ENCODE measurements around the gene OR51V1.

OR51V1 gene

DNA sequence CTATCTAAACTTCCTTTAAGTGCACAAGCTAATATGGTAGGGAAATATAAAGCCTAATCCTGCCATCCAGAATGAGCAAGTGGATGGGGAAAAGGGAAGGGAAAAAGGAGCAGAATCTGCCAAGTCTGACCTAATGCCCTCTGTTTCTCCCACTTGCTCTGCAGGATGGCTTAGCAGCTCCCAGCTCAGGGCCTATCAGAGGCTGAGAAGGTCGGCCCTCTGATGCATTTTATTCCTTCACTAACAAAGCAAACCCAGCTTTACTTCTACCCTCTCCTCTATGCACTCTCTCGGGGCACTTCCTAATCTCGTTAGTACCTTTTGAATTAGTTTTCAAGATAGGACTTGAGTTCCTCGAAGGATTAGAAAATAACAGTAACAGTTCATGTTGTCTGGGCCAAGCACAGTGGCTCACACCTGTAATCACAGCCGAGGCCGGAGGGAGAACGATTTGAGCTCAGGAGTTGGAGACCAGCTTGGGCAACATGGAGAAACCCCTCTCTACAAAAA, 9.9 kb upstream of the OR51V1 start:
- no peak overlapping the region for H3K4me2 ChIP-seq (ENCODE audit: insufficient read depth, low read length)
- no peaks in the 10 kb centered on the region for H4K20me1 ChIP-seq (ENCODE audit: insufficient read depth, low read length)
- H3K4me1 ChIP-seq (ENCODE audit: insufficient read depth, low read length): no peaks in the 10 kb centered on the region
- no peak overlapping the region for H3K4me3 ChIP-seq (ENCODE audit: low read depth in 1 of 2, low read length in 2 of 2)
- H3K27me3 ChIP-seq (ENCODE audit: insufficient read depth, low read length, poor library complexity): peaks cover 4% of the 10 kb centered on the region
- no peak for TF ChIP-seq EZH2 (IDR thresholded peaks at IDR 0.05; ENCODE audit: borderline replicate concordance, low read depth, low read length, severe bottlenecking)
- TF ChIP-seq, protein P1, sequence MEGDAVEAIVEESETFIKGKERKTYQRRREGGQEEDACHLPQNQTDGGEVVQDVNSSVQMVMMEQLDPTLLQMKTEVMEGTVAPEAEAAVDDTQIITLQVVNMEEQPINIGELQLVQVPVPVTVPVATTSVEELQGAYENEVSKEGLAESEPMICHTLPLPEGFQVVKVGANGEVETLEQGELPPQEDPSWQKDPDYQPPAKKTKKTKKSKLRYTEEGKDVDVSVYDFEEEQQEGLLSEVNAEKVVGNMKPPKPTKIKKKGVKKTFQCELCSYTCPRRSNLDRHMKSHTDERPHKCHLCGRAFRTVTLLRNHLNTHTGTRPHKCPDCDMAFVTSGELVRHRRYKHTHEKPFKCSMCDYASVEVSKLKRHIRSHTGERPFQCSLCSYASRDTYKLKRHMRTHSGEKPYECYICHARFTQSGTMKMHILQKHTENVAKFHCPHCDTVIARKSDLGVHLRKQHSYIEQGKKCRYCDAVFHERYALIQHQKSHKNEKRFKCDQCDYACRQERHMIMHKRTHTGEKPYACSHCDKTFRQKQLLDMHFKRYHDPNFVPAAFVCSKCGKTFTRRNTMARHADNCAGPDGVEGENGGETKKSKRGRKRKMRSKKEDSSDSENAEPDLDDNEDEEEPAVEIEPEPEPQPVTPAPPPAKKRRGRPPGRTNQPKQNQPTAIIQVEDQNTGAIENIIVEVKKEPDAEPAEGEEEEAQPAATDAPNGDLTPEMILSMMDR (IDR thresholded peaks at IDR 0.05; ENCODE audit: borderline replicate concordance, extremely low read depth, low read length, poor library complexity, severe bottlenecking): no peak
- ATAC-seq (ENCODE audit: insufficient read depth, low read depth): no peak
- no peak overlapping the region for H2AFZ ChIP-seq (ENCODE audit: low read depth, low read length)
- H3K79me2 ChIP-seq (ENCODE audit: insufficient read depth, low read length): no peaks in the 10 kb centered on the region
- no peaks in the 10 kb centered on the region for H3K36me3 ChIP-seq (ENCODE audit: insufficient read depth, low read length)
- H3K9ac ChIP-seq (ENCODE audit: low read depth, low read length): no peak overlapping the region
- DNase-seq: no peak
- H3K9me3 ChIP-seq (ENCODE audit: insufficient read depth, low read length, severe bottlenecking): no peaks in the 10 kb centered on the region
- no peak overlapping the region for H3K27ac ChIP-seq (ENCODE audit: low read length)

DNA sequence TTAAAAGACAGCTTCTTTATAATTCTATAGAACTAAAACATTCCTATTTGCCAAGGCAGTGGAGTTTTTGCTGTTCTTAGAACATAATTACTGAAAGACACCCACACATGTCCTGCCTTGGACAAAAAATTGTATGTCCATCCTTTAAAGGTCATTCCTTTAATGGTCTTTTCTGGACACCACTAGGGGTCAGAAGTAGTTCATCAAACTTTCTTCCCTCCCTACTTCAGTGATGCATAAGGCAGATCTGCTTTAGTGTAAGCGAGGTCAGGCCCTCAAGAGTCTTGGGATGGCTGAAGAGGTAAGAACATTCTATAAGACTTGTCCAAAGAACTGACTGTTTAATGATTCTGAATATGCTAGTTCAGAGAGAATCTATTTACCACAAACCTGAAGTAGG, 4.3 kb upstream of the OR51V1 start:
- no peak for TF ChIP-seq EZH2 (IDR thresholded peaks at IDR 0.05; ENCODE audit: borderline replicate concordance, low read depth, low read length, severe bottlenecking)
- TF ChIP-seq, protein P1 (IDR thresholded peaks at IDR 0.05; ENCODE audit: borderline replicate concordance, extremely low read depth, low read length, poor library complexity, severe bottlenecking): peak; percentile 35
- H3K27me3 ChIP-seq (ENCODE audit: insufficient read depth, low read length, poor library complexity): peaks cover 9% of the 10 kb centered on the region
- no peak overlapping the region for H3K27ac ChIP-seq (ENCODE audit: low read length)
- no peak overlapping the region for H3K9ac ChIP-seq (ENCODE audit: low read depth, low read length)
- no peaks in the 10 kb centered on the region for H3K79me2 ChIP-seq (ENCODE audit: insufficient read depth, low read length)
- no peaks in the 10 kb centered on the region for H4K20me1 ChIP-seq (ENCODE audit: insufficient read depth, low read length)
- H3K4me2 ChIP-seq (ENCODE audit: insufficient read depth, low read length): no peak overlapping the region
- no peaks in the 10 kb centered on the region for H3K36me3 ChIP-seq (ENCODE audit: insufficient read depth, low read length)
- no peaks in the 10 kb centered on the region for H3K4me1 ChIP-seq (ENCODE audit: insufficient read depth, low read length)
- no peak for DNase-seq
- H2AFZ ChIP-seq (ENCODE audit: low read depth, low read length): no peak overlapping the region
- no peak for ATAC-seq (ENCODE audit: insufficient read depth, low read depth)
- H3K9me3 ChIP-seq (ENCODE audit: insufficient read depth, low read length, severe bottlenecking): no peaks in the 10 kb centered on the region
- H3K4me3 ChIP-seq (ENCODE audit: low read depth in 1 of 2, low read length in 2 of 2): no peak overlapping the region

DNA sequence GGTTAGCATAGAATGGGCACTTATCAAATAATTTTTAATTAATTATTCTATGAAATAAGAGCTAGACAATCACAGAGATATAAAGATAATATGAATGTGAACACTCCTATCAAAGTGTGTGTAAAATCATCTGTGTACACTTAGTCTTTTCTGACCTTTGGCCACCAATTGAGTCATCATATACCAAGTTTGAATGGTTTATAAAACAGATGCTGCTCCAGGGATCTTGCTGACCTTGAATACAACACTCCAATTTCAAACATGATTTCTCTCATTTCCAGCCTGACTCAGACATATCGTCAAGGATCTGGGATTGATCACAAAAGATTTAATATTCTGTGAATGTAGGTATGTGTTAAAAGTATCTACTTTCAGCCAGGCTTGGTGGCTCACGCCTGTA, 2.9 kb upstream of the OR51V1 start:
- no peaks in the 10 kb centered on the region for H3K36me3 ChIP-seq (ENCODE audit: insufficient read depth, low read length)
- H4K20me1 ChIP-seq (ENCODE audit: insufficient read depth, low read length): no peaks in the 10 kb centered on the region
- no peak overlapping the region for H2AFZ ChIP-seq (ENCODE audit: low read depth, low read length)
- no peaks in the 10 kb centered on the region for H3K79me2 ChIP-seq (ENCODE audit: insufficient read depth, low read length)
- H3K27me3 ChIP-seq (ENCODE audit: insufficient read depth, low read length, poor library complexity): peaks cover 4% of the 10 kb centered on the region
- no peaks in the 10 kb centered on the region for H3K4me1 ChIP-seq (ENCODE audit: insufficient read depth, low read length)
- no peaks in the 10 kb centered on the region for H3K9me3 ChIP-seq (ENCODE audit: insufficient read depth, low read length, severe bottlenecking)
- H3K4me3 ChIP-seq (ENCODE audit: low read depth in 1 of 2, low read length in 2 of 2): no peak overlapping the region
- H3K27ac ChIP-seq (ENCODE audit: low read length): no peak overlapping the region
- ATAC-seq (ENCODE audit: insufficient read depth, low read depth) (no peak), DNase-seq (no peak)
- TF ChIP-seq, protein P1 (IDR thresholded peaks at IDR 0.05; ENCODE audit: borderline replicate concordance, extremely low read depth, low read length, poor library complexity, severe bottlenecking): no peak
- TF ChIP-seq EZH2 (IDR thresholded peaks at IDR 0.05; ENCODE audit: borderline replicate concordance, low read depth, low read length, severe bottlenecking): no peak
- no peak overlapping the region for H3K4me2 ChIP-seq (ENCODE audit: insufficient read depth, low read length)
- no peak overlapping the region for H3K9ac ChIP-seq (ENCODE audit: low read depth, low read length)

DNA sequence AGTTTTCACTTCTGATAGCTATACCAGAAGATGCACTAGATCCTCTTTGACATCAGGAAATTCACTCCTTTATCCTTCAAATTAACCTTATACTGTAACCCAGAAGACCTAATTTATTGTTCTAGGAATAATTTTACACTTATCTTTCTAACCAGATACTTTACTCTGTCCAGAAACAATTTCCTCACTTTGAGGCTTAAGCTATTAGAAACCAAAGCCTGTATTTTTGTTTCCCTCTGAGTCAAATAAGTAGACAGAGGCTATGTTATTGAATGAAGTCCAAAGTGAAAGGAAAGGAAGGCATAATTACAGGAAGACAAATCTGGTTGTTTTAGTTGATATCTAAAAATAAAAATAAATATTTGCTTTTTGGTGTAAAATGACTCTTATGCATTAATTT, 2.2 kb downstream of the OR51V1 start:
- no peak overlapping the region for H3K27ac ChIP-seq (ENCODE audit: low read length)
- no peak overlapping the region for H3K4me3 ChIP-seq (ENCODE audit: low read depth in 1 of 2, low read length in 2 of 2)
- no peak overlapping the region for H3K9ac ChIP-seq (ENCODE audit: low read depth, low read length)
- H2AFZ ChIP-seq (ENCODE audit: low read depth, low read length): no peak overlapping the region
- no peaks in the 10 kb centered on the region for H3K9me3 ChIP-seq (ENCODE audit: insufficient read depth, low read length, severe bottlenecking)
- no peaks in the 10 kb centered on the region for H3K4me1 ChIP-seq (ENCODE audit: insufficient read depth, low read length)
- H3K27me3 ChIP-seq (ENCODE audit: insufficient read depth, low read length, poor library complexity): peaks cover 4% of the 10 kb centered on the region
- H4K20me1 ChIP-seq (ENCODE audit: insufficient read depth, low read length): no peaks in the 10 kb centered on the region
- no peaks in the 10 kb centered on the region for H3K79me2 ChIP-seq (ENCODE audit: insufficient read depth, low read length)
- DNase-seq: no peak
- no peaks in the 10 kb centered on the region for H3K36me3 ChIP-seq (ENCODE audit: insufficient read depth, low read length)
- TF ChIP-seq, protein P1 (IDR thresholded peaks at IDR 0.05; ENCODE audit: borderline replicate concordance, extremely low read depth, low read length, poor library complexity, severe bottlenecking): no peak
- no peak for TF ChIP-seq EZH2 (IDR thresholded peaks at IDR 0.05; ENCODE audit: borderline replicate concordance, low read depth, low read length, severe bottlenecking)
- no peak for ATAC-seq (ENCODE audit: insufficient read depth, low read depth)
- H3K4me2 ChIP-seq (ENCODE audit: insufficient read depth, low read length): no peak overlapping the region

Data from DND-41 (cell line).